Measurements from ENCODE around the gene UBE2L3. TPM values are rescaled to one million over a fixed set of nuclear protein-coding genes. Genes with fewer than 3 reads are reported as not detected.
"Not testable (repeated sequence)": the region's sequence is repeated elsewhere in the genome, so short reads cannot be mapped to it uniquely, and the experiment has no call there.

UBE2L3 gene
- total RNA-seq, 1 experiment from 2014 or later, result 86.0 TPM

- no peak for DNase-seq (ENCODE audit: low read depth)
These were observed 31.8 kb downstream of the UBE2L3 start for GRCh38 chr22:21599053-21599893.

- no peak for DNase-seq (ENCODE audit: low read depth)
These were observed 35.1 kb downstream of the UBE2L3 start for GRCh38 chr22:21602579-21602978.

GRCh38 chr22:21603973-21604372 is 36.5 kb downstream of the UBE2L3 start:
- no peak for DNase-seq (ENCODE audit: low read depth)

GRCh38 chr22:21605887-21606564 is 38.5 kb downstream of the UBE2L3 start:
- DNase-seq (ENCODE audit: low read depth), result no peak

- peak; percentile 88 for DNase-seq (ENCODE audit: low read depth)
These were observed 39.3 kb downstream of the UBE2L3 start for GRCh38 chr22:21606775-21607174.

- DNase-seq (ENCODE audit: low read depth), result not testable (repeated sequence)
These were observed 42.1 kb downstream of the UBE2L3 start for GRCh38 chr22:21609556-21610157.

GRCh38 chr22:21611210-21611977 is 43.9 kb downstream of the UBE2L3 start:
- DNase-seq (ENCODE audit: low read depth), result no peak

GRCh38 chr22:21612858-21613257 is 45.3 kb downstream of the UBE2L3 start:
- no peak for DNase-seq (ENCODE audit: low read depth)

- no peak for DNase-seq (ENCODE audit: low read depth)
These were observed 46.2 kb downstream of the UBE2L3 start for GRCh38 chr22:21613553-21614233.

- no peak for DNase-seq (ENCODE audit: low read depth)
These were observed 48.2 kb downstream of the UBE2L3 start for GRCh38 chr22:21615731-21616130.

- DNase-seq (ENCODE audit: low read depth), result not testable (repeated sequence)
These were observed 49.8 kb downstream of the UBE2L3 start for GRCh38 chr22:21617337-21617736.

- DNase-seq (ENCODE audit: low read depth), result no peak
These were observed 53.5 kb downstream of the UBE2L3 start for GRCh38 chr22:21621025-21621424.

- DNase-seq (ENCODE audit: low read depth), result no peak
These were observed 54.8 kb downstream of the UBE2L3 start for GRCh38 chr22:21622011-21622918.

- no peak for DNase-seq (ENCODE audit: low read depth)
These were observed 55.6 kb downstream of the UBE2L3 start for GRCh38 chr22:21622919-21623647.

- no peak for DNase-seq (ENCODE audit: low read depth)
These were observed 56.1 kb downstream of the UBE2L3 start for GRCh38 chr22:21623648-21623970.

- peak; percentile 26 for DNase-seq (ENCODE audit: low read depth)
These were observed 56.8 kb downstream of the UBE2L3 start for GRCh38 chr22:21624120-21624879.

- no peak for DNase-seq (ENCODE audit: low read depth)
These were observed 57.6 kb downstream of the UBE2L3 start for GRCh38 chr22:21624880-21625791.

Measured in M059J (cell line).